ENCODE measurements around the gene COG6.
A peak's percentile ranks its signal among the peaks of the same experiment; 100 is the strongest.

The COG6 gene

GRCh38 chr13:39655041-39655568, 357 bp upstream of the COG6 start:
- Histone ChIP-seq H3K4me1 (ENCODE audit: control extremely low read depth in 1 of 4, control insufficient read depth in 4 of 4, insufficient read depth in 4 of 4, low read length in 3 of 4) (peaks cover 0 to 13% (median 7%) of the 10 kb centered on the region in 4 experiments), H3K9me3 (ENCODE audit: control extremely low read depth in 1 of 5, control insufficient read depth in 4 of 5, insufficient read depth in 2 of 5, low read depth in 1 of 5, low read length in 4 of 5) (no peaks in the 10 kb centered on the region), H3K4me3 (ENCODE audit: control insufficient read depth in 1 of 7, extremely low read depth in 1 of 7, insufficient read depth in 4 of 7, low read depth in 2 of 7, low read length in 6 of 7) (peak overlapping the region; percentile 81 to 96 (median 92)), H3K27me3 (replicated peaks in 2 of 5; ENCODE audit: control insufficient read depth in 4 of 5, insufficient read depth in 5 of 5, low read length in 4 of 5) (no peaks in the 10 kb centered on the region), H3K36me3 (ENCODE audit: control insufficient read depth in 4 of 4, insufficient read depth in 4 of 4, low read length in 3 of 4) (peaks cover 0 to under 1% (median 0%) of the 10 kb centered on the region in 4 experiments), H3K27ac (ENCODE audit: insufficient read depth in 1 of 2, low read depth in 1 of 2, low read length in 2 of 2, poor library complexity in 1 of 2, severe bottlenecking in 2 of 2) (peak overlapping the region in 1 of 2 experiments; percentile 84)
- ChIA-PET POLR2A (no interaction called here), CTCF (interaction anchor here (1.4 to 1.9 kb wide), 2 partner anchors 20 to 43 kb away, joined by 3 to 4 read pairs; no protein-coding TSS in a partner anchor)
- WGBS (ENCODE audit: insufficient coverage), result 0% methylated on average over 2 of the region's 2 CpGs
- DNase-seq, result no peak

- H3K4me1 ChIP-seq (ENCODE audit: control extremely low read depth in 1 of 4, control insufficient read depth in 4 of 4, insufficient read depth in 4 of 4, low read length in 3 of 4), result peaks cover 0 to 13% (median 7%) of the 10 kb centered on the region in 4 experiments
- peak overlapping the region in 1 of 2 experiments; percentile 84 for H3K27ac ChIP-seq (ENCODE audit: insufficient read depth in 1 of 2, low read depth in 1 of 2, low read length in 2 of 2, poor library complexity in 1 of 2, severe bottlenecking in 2 of 2)
- H3K4me3 ChIP-seq (ENCODE audit: control insufficient read depth in 1 of 7, extremely low read depth in 1 of 7, insufficient read depth in 4 of 7, low read depth in 2 of 7, low read length in 6 of 7), result peak overlapping the region; percentile 81 to 96 (median 92)
- POLR2A ChIA-PET, result no interaction called here
- peaks cover 2 to 6% (median 4%) of the 10 kb centered on the region in 4 experiments for H3K36me3 ChIP-seq (ENCODE audit: control insufficient read depth in 4 of 4, insufficient read depth in 4 of 4, low read length in 3 of 4)
- no peaks in the 10 kb centered on the region for H3K27me3 ChIP-seq (replicated peaks in 2 of 5; ENCODE audit: control insufficient read depth in 4 of 5, insufficient read depth in 5 of 5, low read length in 4 of 5)
- no peak for DNase-seq
- CTCF ChIA-PET, result interaction anchor here (1.0 kb wide), 1 partner anchor 10 kb away, joined by 3 read pairs; no protein-coding TSS in a partner anchor
- 7% methylated on average over 6 of the region's 7 CpGs for WGBS (ENCODE audit: insufficient coverage)
- H3K9me3 ChIP-seq (ENCODE audit: control extremely low read depth in 1 of 5, control insufficient read depth in 4 of 5, insufficient read depth in 2 of 5, low read depth in 1 of 5, low read length in 4 of 5), result no peaks in the 10 kb centered on the region
Measured at GRCh38 chr13:39656325-39656677, 839 bp downstream of the COG6 start.

GRCh38 chr13:39663508-39663907, 8.0 kb downstream of the COG6 start:
- POLR2A ChIA-PET, result no interaction called here
- no CpG with 5 or more reads among the region's 1 CpG for WGBS (ENCODE audit: insufficient coverage)
- Histone ChIP-seq H3K4me3 (ENCODE audit: control insufficient read depth in 1 of 7, extremely low read depth in 1 of 7, insufficient read depth in 4 of 7, low read depth in 2 of 7, low read length in 6 of 7) (no peak overlapping the region), H3K36me3 (ENCODE audit: control insufficient read depth in 4 of 4, insufficient read depth in 4 of 4, low read length in 3 of 4) (peaks cover 5 to 28% (median 11%) of the 10 kb centered on the region in 4 experiments), H3K27ac (ENCODE audit: insufficient read depth in 1 of 2, low read depth in 1 of 2, low read length in 2 of 2, poor library complexity in 1 of 2, severe bottlenecking in 2 of 2) (no peak overlapping the region), H3K27me3 (replicated peaks in 2 of 5; ENCODE audit: control insufficient read depth in 4 of 5, insufficient read depth in 5 of 5, low read length in 4 of 5) (no peaks in the 10 kb centered on the region), H3K4me1 (ENCODE audit: control extremely low read depth in 1 of 4, control insufficient read depth in 4 of 4, insufficient read depth in 4 of 4, low read length in 3 of 4) (no peaks in the 10 kb centered on the region), H3K9me3 (ENCODE audit: control extremely low read depth in 1 of 5, control insufficient read depth in 4 of 5, insufficient read depth in 2 of 5, low read depth in 1 of 5, low read length in 4 of 5) (no peaks in the 10 kb centered on the region)
- DNase-seq, result no peak
- CTCF ChIA-PET, result interaction anchor here (0.6 to 1.0 kb wide), 2 partner anchors 14 to 249 kb away, joined by 3 read pairs; no protein-coding TSS in a partner anchor

GRCh38 chr13:39663958-39664357, 8.5 kb downstream of the COG6 start:
- CTCF ChIA-PET, result interaction anchor here (0.6 to 1.0 kb wide), 2 partner anchors 13 to 249 kb away, joined by 3 read pairs; no protein-coding TSS in a partner anchor
- H3K27me3 ChIP-seq (replicated peaks in 2 of 5; ENCODE audit: control insufficient read depth in 4 of 5, insufficient read depth in 5 of 5, low read length in 4 of 5), result no peaks in the 10 kb centered on the region
- WGBS (ENCODE audit: insufficient coverage), result 100% methylated on average over 1 of the region's 2 CpGs

GRCh38 chr13:39665763-39666162, 10.3 kb downstream of the COG6 start:
- Histone ChIP-seq H3K36me3 (ENCODE audit: control insufficient read depth in 4 of 4, insufficient read depth in 4 of 4, low read length in 3 of 4) (peaks cover 5 to 25% (median 9%) of the 10 kb centered on the region in 4 experiments), H3K4me1 (ENCODE audit: control extremely low read depth in 1 of 4, control insufficient read depth in 4 of 4, insufficient read depth in 4 of 4, low read length in 3 of 4) (peaks cover 0 to 13% (median 0%) of the 10 kb centered on the region in 4 experiments), H3K9me3 (ENCODE audit: control extremely low read depth in 1 of 5, control insufficient read depth in 4 of 5, insufficient read depth in 2 of 5, low read depth in 1 of 5, low read length in 4 of 5) (no peaks in the 10 kb centered on the region), H3K4me3 (ENCODE audit: control insufficient read depth in 1 of 7, extremely low read depth in 1 of 7, insufficient read depth in 4 of 7, low read depth in 2 of 7, low read length in 6 of 7) (no peak overlapping the region), H3K27ac (ENCODE audit: insufficient read depth in 1 of 2, low read depth in 1 of 2, low read length in 2 of 2, poor library complexity in 1 of 2, severe bottlenecking in 2 of 2) (no peak overlapping the region), H3K27me3 (replicated peaks in 2 of 5; ENCODE audit: control insufficient read depth in 4 of 5, insufficient read depth in 5 of 5, low read length in 4 of 5) (no peaks in the 10 kb centered on the region)
- DNase-seq, result no peak
- CTCF ChIA-PET, result interaction anchor here (0.7 to 1.0 kb wide), 2 partner anchors 9 to 10 kb away, joined by 3 read pairs; no protein-coding TSS in a partner anchor
- WGBS (ENCODE audit: insufficient coverage), result no CpG with 5 or more reads among the region's 1 CpG
- POLR2A ChIA-PET, result no interaction called here

More at GRCh38 chr13:39663958-39664357, 8.5 kb downstream of the COG6 start:
- Histone ChIP-seq H3K36me3 (ENCODE audit: control insufficient read depth in 4 of 4, insufficient read depth in 4 of 4, low read length in 3 of 4) (peaks cover 5 to 28% (median 11%) of the 10 kb centered on the region in 4 experiments), H3K9me3 (ENCODE audit: control extremely low read depth in 1 of 5, control insufficient read depth in 4 of 5, insufficient read depth in 2 of 5, low read depth in 1 of 5, low read length in 4 of 5) (no peaks in the 10 kb centered on the region), H3K4me3 (ENCODE audit: control insufficient read depth in 1 of 7, extremely low read depth in 1 of 7, insufficient read depth in 4 of 7, low read depth in 2 of 7, low read length in 6 of 7) (no peak overlapping the region), H3K4me1 (ENCODE audit: control extremely low read depth in 1 of 4, control insufficient read depth in 4 of 4, insufficient read depth in 4 of 4, low read length in 3 of 4) (no peaks in the 10 kb centered on the region), H3K27ac (ENCODE audit: insufficient read depth in 1 of 2, low read depth in 1 of 2, low read length in 2 of 2, poor library complexity in 1 of 2, severe bottlenecking in 2 of 2) (no peak overlapping the region)
- POLR2A ChIA-PET, result no interaction called here
- DNase-seq, result no peak

- H3K27ac ChIP-seq (ENCODE audit: insufficient read depth in 1 of 2, low read depth in 1 of 2, low read length in 2 of 2, poor library complexity in 1 of 2, severe bottlenecking in 2 of 2), result no peak overlapping the region
- POLR2A ChIA-PET, result no interaction called here
- H3K4me3 ChIP-seq (ENCODE audit: control insufficient read depth in 1 of 7, extremely low read depth in 1 of 7, insufficient read depth in 4 of 7, low read depth in 2 of 7, low read length in 6 of 7), result no peak overlapping the region
- CTCF ChIA-PET, result interaction anchor here (2.4 to 2.7 kb wide), 2 partner anchors 13 to 58 kb away, joined by 7 to 10 read pairs; no protein-coding TSS in a partner anchor
- H3K9me3 ChIP-seq (ENCODE audit: control extremely low read depth in 1 of 5, control insufficient read depth in 4 of 5, insufficient read depth in 2 of 5, low read depth in 1 of 5, low read length in 4 of 5), result peaks cover 0 to 3% (median 0%) of the 10 kb centered on the region in 5 experiments
- peaks cover 0 to 16% (median 0%) of the 10 kb centered on the region in 4 experiments for H3K4me1 ChIP-seq (ENCODE audit: control extremely low read depth in 1 of 4, control insufficient read depth in 4 of 4, insufficient read depth in 4 of 4, low read length in 3 of 4)
- H3K27me3 ChIP-seq (replicated peaks in 2 of 5; ENCODE audit: control insufficient read depth in 4 of 5, insufficient read depth in 5 of 5, low read length in 4 of 5), result no peaks in the 10 kb centered on the region
- DNase-seq, result peak in 1 of 3 donors; percentile 52
- H3K36me3 ChIP-seq (ENCODE audit: control insufficient read depth in 4 of 4, insufficient read depth in 4 of 4, low read length in 3 of 4), result peaks cover 3 to 8% (median 4%) of the 10 kb centered on the region in 4 experiments
- WGBS (ENCODE audit: insufficient coverage), result no CpG with 5 or more reads among the region's 2 CpGs
Measured at GRCh38 chr13:39670445-39670844, 15.0 kb downstream of the COG6 start.
